GM18526 (cell line): ENCODE results near the gene PNCK.

Experiments used
- POLR2A ChIP-seq: IDR thresholded peaks from 3 replicates; pipeline ENCODE4 v1.6.1; 2011; ENCODE audit not compliant: insufficient read length; ENCODE audit errors: extremely low read depth

Gene PNCK

DNA sequence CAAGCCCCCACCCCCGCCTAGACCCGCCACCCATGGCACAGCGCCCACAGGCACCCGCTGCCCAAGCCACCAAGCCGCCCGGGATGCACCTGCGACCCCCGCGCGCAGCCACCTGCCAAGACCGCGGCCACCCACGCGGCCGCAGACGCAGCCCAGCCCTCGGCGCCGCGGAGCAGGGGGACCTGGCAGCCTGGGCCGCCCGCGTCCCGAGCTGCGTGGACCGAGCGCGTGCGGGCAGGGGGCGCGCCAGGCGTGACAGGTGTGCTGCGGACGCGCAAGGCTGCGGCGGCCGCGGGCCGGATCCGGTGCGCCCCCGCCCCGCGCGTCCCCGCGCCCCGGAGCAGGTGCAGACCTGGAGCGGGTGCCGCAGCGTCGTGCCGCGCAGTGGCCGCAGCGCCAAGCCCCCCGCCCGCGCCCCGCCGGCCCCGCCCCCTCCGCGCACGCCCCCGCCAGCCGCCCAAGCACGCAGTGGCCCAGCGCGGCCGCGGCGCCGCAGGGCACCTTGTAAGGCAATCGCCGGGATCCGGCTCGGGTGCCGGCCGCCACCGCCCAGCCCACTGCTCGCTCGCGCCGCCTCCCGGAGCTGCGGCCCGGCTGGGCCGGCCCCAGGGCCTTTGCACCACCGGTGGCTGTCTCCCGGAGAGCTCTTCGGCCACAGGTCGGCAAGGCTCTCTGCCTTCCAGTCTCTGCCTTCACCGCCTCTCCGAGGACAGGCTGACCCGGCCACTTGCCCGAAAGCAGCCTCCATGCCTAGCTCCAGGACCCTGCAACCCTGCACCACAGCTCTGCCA lies at the start of gene PNCK:
Gene PNCK, minus strand, starts transcription at position 386 of the 791 bp plus-strand sequence. CDS start 737 bp downstream, outside the sequence.
- TF ChIP-seq POLR2A: no peak

DNA sequence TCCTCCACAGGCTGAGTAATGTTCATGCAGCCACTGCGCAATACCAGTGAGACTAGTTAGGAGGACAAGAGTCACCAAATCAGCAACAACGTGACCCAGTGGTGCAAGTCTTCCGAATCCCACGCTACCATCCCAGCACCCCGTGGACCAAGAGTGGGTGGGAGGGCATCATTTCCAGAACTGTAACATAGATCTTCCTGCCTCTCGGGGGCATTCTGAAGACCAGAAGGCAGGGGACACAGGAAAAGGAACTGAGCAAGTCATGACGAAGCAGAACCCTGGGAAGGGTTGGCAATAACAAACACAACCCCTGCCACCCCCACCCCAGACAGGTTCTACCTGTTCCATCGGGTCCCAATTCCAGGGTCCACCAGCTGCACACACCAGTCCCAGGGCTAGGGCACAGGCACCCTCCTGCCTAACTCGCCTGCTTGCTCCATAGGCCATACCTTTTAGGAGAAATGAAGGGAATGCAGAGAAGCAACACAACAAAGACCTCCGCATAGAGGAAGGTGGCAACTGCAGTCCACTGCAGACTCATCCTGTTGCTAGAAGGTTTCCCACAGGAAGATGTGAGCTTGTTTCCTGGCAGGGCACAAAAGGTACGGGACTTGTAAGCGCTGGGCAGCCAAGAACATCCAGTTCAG lies 49.2 kb upstream of the PNCK start:
- no peak for TF ChIP-seq POLR2A

DNA sequence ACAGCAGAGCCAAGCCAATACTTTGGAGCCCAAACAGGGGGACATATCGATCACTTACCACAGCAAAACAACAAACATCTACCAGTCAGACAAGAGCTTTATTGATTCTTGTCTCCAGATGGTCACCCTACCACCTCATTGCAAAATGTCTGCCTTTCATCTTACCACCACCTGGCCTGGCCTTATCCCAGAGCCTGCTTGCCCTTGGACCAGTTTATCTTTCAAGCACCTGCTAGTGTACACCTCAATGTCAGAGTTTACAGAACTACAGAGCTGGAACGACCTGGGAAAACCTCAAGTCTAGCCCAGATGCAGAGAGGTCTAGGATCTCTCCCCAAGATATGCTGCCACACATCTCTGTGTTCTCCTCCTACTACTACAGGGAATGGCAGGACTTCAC lies 46.1 kb upstream of the PNCK start:
- no peak for TF ChIP-seq POLR2A

DNA sequence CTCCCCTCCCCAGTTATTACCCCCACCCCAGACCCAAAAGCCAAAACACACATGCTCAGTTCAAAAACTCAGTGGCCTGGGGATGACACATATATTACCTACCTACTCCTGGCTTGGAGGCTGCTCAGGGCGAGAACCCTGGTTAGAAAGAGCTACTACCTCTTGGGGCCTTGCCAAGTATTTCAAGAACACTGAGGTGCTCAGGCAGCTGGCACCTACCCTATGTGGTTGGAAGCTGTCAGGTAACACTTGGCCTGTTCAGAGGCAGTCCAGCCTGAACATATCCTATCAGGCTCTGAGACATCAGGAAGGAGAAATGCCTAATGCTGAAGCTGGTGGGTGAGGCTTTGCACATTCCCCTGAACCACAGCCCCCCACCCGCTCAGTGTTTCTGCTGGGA lies 45.6 kb upstream of the PNCK start:
- no peak for TF ChIP-seq POLR2A

DNA sequence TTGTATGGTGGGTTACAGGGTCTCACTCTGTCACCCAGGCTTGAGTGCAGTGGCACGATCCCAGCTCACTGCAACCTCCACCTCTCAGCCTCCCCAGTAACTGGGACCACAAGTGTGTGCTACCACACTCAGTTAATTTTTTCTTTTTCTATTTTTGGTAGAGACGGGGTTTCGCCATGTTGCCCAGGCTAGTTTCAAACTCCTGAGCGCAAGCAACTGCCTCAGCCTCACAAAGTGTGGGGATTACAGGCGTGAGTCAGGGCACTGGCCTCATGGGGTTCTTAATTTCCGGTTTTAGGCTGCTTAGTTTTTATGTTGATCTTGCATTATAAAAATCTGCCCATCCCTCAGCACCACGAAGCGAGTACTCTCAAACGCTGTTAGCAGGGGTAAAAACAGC lies 43.8 kb upstream of the PNCK start:
- no peak for TF ChIP-seq POLR2A

DNA sequence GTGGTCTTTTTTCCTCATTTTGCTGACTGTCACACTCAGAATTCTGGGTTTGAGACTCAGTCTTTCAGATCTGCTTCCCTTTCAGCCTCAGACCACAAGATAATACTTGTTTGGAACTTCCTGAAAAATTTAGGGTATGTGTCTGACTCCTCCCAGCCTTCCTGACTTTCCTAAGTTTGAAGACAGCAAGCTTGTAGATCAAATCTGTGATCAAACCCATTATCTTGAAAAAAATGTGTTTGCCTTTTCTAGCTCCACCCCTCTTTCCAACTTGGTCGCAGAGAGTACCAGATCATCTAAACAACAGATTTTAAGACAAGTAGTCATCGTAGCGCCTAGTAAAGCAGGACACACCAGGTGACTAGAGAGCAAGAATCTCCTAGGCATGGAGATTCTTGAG lies 40.6 kb upstream of the PNCK start:
- no peak for TF ChIP-seq POLR2A

DNA sequence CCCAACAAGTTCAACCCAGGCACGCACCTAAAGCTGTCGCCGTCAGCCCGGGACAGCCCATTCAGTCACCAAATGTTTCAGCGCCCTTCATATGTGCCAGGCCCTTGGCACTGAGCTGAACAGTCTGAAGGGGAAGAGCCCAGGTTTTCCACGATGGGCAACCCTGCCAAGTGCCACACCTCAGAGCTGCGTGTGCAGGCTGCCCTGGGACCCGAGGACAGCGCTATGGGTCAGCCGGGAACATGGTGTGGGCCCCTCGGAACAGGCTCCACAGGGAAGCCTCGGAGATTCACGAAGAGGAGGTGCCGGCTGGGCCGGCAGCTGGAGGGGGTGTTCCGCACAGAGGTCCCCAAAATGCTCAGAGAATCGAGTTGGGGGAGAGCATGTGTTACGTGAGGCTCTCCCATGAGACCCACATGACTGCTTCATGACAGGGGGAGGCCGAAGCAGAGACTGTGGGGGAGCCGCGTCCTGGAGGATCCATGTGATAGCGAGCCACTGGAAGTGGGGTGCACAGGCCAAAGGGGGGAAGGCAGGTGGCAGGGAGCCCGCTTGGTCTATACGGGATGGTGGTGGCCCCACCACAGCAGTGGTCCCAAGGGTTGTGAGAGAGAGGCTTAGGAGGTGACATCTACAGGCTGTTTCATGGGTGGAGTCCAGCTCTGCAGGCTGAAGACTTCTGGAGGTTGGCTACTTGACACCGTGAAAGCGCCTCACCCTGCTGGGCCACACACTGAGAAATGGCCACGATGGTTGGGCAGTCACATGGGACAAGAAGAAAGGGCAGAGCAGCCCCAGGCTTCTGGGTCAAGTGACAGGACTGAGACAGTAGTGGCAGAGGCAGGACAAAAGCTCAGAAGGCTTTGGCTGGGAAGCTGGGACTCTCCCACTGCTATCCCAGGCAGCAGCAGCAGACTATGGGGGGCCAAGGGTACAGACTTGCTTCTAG lies 36.4 kb upstream of the PNCK start:
- TF ChIP-seq POLR2A: no peak

DNA sequence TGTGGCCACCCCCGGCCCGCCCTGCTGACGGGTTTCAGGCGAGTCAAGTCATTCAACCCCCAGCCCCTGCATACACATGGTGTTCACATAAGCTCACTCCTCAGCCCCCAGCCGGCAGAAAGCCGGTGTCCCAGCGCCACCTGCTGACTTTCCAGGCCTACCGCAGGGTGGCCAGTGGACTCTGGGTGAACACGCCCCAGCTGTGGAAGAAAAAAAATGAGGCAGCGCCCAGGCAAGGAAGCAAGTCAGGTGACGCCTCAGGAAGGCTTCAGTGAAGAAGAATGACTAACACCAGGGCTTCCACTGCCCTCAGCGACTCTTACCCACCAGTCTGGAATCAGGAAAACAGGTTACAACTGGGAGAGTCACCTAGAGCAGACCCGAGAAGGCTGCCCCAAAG lies 34.8 kb upstream of the PNCK start:
- no peak for TF ChIP-seq POLR2A

DNA sequence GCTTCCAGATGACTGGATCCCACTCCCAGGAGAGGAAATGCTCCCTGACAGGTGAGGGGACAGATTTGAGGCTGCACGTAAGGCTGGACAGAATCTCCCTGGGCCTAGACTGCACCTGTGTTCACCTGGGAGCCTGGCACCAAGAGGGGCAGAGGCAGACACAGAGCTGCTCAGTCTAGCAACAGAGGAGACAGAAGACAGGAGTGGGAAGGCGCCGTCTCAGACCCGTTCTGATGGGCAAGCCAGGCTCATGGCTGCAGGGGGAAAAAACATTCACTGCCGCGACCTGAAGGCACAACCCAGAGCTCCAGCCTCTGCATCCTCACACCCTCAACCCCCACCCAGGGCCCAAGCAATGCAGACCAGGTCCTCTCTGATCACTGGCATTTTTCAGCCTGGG lies 33.8 kb upstream of the PNCK start:
- no peak for TF ChIP-seq POLR2A

DNA sequence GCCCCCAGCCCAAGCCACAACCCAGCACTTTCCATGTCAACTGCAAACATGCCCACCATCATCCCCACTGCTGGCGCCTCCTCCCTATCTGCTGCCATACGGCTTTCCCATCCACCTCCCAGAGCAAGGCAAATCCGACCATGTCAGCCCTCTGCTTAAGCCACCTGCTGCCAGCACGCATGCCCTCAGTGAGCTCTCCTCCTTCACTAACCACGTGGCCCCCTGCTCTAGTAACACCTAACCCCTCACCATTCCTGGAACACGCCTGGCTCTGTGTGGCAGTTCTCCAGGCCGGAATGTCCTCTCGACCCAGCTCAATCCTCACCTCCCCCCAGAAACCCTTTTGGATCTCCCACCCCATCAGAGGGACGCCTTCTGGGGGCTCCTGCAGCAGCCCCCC lies 33.2 kb upstream of the PNCK start:
- TF ChIP-seq POLR2A: no peak

DNA sequence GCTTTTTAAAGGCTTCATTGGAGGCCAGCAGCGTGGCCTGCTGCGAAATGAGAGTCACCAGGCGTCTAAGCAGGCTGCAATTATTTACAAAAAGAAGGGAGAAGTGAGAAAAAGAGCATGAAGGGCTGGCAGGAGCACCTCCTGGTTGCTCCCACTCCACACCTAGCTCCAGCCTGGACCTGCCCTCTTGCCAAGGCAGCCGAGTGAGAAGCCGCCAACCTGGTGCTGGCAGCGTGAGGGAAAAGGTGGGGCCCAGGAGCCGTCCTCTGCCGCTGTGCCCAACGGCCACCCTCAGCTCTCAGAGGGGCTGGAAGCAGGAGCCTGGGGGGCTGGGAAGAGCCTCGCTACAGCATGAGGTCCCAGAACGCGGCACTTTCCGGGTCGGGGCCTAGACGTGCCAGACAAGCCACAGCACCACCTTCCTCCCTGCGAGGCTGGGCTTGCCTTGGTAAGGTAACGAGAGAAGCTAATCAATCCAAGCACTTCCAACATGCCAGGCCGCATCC lies 30.5 kb upstream of the PNCK start:
- TF ChIP-seq POLR2A: no peak

DNA sequence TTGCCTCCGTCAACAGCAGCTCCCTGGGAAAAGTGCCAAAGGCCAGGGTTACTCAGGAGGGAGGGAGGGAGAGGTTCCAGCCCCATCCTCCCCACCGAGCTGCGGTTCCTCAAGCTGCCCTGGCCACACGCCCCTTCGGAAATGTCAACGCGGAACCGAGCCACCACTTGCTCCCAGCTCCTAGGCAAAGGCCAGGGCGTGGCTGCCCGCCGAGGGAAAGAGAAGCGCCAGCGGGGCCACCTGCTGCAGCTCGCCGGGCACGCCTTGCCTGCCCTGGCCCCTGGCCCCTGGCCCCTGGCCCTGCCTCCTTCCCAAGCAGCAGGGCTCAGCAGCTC lies 29.4 kb upstream of the PNCK start:
- TF ChIP-seq POLR2A: no peak

DNA sequence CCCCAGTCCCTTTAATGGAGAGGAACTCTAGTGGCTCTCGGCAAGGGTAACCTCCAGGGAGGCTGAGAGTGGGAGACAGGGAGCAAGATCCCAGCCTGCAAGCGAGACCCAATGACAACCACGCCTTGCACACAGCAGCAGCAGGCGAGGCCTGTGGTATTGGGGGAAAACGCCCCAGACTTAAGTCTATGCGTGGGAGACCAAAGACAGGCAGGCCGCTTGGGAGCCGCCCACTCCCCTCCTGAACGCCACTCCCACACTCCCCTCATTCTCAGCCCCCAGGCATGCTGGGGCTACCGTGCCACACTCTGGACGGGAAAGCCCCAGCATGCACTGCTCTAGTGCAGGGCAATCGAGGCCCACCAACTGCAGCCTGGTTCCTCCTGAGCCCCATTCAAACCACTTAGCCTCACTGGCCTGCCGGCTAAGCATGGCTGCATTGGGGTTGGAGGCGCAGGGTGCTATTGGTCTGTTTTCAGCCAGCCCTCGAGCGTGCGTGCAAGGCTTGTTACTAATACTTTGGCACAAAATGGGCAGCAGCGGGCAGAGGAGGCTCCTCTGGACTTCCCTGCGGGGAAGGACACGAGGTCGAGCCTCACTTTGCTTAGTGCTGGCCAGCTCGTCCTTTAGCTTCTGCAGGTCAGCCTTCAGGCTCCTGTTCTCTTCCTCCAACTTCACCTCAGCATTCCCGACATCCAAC lies 28.9 kb upstream of the PNCK start:
- TF ChIP-seq POLR2A: no peak

DNA sequence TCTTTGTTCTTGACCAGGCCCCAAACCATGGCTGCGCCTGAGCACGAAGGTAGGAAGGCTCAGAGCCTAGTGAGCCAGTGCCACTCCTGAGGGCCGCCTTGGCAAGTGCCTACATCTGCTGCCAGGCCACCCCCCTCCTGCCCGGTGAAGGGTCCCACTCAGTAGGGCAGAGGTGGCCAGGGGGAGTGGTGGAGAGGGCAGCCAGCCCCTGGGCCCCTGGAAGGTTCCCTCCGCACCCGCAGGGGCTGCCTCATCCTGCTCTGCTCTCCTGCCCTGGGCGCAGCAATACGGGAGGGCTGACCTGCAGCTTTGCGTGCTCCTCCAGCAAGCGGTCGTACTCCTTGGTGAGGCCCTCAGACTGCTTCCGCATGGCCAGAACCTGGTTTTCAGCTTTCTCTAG lies 28.1 kb upstream of the PNCK start:
- TF ChIP-seq POLR2A: no peak

DNA sequence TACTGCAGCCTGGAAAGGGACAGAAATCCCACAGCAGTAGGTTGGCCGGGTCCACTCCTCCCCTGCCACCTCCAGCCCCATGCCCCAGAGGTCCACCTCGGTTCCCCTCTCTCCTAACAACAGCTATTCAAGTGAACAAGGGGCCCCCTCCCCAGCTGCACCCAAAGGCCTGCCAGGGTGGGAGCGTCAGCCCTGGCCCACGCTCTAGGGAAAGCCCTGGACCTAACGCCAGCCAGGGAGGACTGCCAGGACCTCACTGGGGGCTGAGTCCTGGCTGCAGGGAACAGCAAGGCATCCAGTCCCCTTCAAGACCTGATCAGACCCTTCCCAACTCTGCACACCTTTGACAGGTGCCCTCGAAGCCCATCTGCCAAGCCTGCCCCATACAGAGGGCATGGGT lies 27.4 kb upstream of the PNCK start:
- TF ChIP-seq POLR2A: no peak
